ENCODE data around the gene MARVELD1. TPM values are rescaled to one million over a fixed set of nuclear protein-coding genes. Genes with fewer than 3 reads are reported as not detected.

Gene MARVELD1
- polyA plus RNA-seq, 4 donors, result 37.3 to 54.7 (median 45.3) TPM

- DNase-seq (ENCODE audit: low read depth in 4 of 4, low spot score in 2 of 4), result no peak
Observed at GRCh38 chr10:97752956-97753355, 39.4 kb downstream of the MARVELD1 start.

GRCh38 chr10:97754726-97755125 lies 41.2 kb downstream of the MARVELD1 start:
- DNase-seq (ENCODE audit: low read depth in 4 of 4, low spot score in 2 of 4), result no peak

- DNase-seq (ENCODE audit: low read depth in 4 of 4, low spot score in 2 of 4), result no peak
Observed at GRCh38 chr10:97755718-97756117, 42.2 kb downstream of the MARVELD1 start.

- no peak for DNase-seq (ENCODE audit: low read depth in 4 of 4, low spot score in 2 of 4)
Observed at GRCh38 chr10:97757471-97757870, 43.9 kb downstream of the MARVELD1 start.

- DNase-seq (ENCODE audit: low read depth in 4 of 4, low spot score in 2 of 4), result peak in 1 of 4 donors; percentile 28
Observed at GRCh38 chr10:97759158-97759887, 45.8 kb downstream of the MARVELD1 start.

GRCh38 chr10:97759946-97760345 lies 46.4 kb downstream of the MARVELD1 start:
- DNase-seq (ENCODE audit: low read depth in 4 of 4, low spot score in 2 of 4), result no peak

GRCh38 chr10:97760461-97761257 lies 47.1 kb downstream of the MARVELD1 start:
- no peak for DNase-seq (ENCODE audit: low read depth in 4 of 4, low spot score in 2 of 4)

- no peak for DNase-seq (ENCODE audit: low read depth in 4 of 4, low spot score in 2 of 4)
Observed at GRCh38 chr10:97761331-97761865, 47.9 kb downstream of the MARVELD1 start.

GRCh38 chr10:97762056-97762455 lies 48.5 kb downstream of the MARVELD1 start:
- DNase-seq (ENCODE audit: low read depth in 4 of 4, low spot score in 2 of 4), result no peak

- DNase-seq (ENCODE audit: low read depth in 4 of 4, low spot score in 2 of 4), result no peak
Observed at GRCh38 chr10:97762816-97763215, 49.3 kb downstream of the MARVELD1 start.

GRCh38 chr10:97763411-97763810 lies 49.9 kb downstream of the MARVELD1 start:
- DNase-seq (ENCODE audit: low read depth in 4 of 4, low spot score in 2 of 4), result no peak

GRCh38 chr10:97763947-97764346 lies 50.4 kb downstream of the MARVELD1 start:
- DNase-seq (ENCODE audit: low read depth in 4 of 4, low spot score in 2 of 4), result no peak

GRCh38 chr10:97764519-97764931 lies 51.0 kb downstream of the MARVELD1 start:
- no peak for DNase-seq (ENCODE audit: low read depth in 4 of 4, low spot score in 2 of 4)

- DNase-seq (ENCODE audit: low read depth in 4 of 4, low spot score in 2 of 4), result no peak
Observed at GRCh38 chr10:97765201-97765600, 51.7 kb downstream of the MARVELD1 start.

GRCh38 chr10:97766106-97766810 lies 52.7 kb downstream of the MARVELD1 start:
- no peak for DNase-seq (ENCODE audit: low read depth in 4 of 4, low spot score in 2 of 4)

- DNase-seq (ENCODE audit: low read depth in 4 of 4, low spot score in 2 of 4), result no peak
Observed at GRCh38 chr10:97766996-97767924, 53.7 kb downstream of the MARVELD1 start.

All from left renal cortex interstitium (tissue), 4 donors.